Sigmoid colon (tissue), 4 donors: ENCODE measurements around the gene GPC6.

ENCODE experiments used
- POLR2A ChIP-seq, 2 donors: fragments of 450-650 bp; IDR thresholded peaks; one replicate each; pipeline ENCODE4 v1.6.1; 2016; ENCODE audit warnings: antibody characterized with exemption in 2 of 2, mild to moderate bottlenecking in 2 of 2, moderate library complexity in 2 of 2
- POLR2AphosphoS5 ChIP-seq, 4 donors: sonication (generic); formaldehyde crosslinking; IDR thresholded peaks; one replicate each; pipeline ENCODE4 v1.6.1; 2017; ENCODE audit warnings: antibody characterized with exemption in 4 of 4
- TF ChIP-seq, protein P1 (sequence below), 4 experiments: fragments of 450-650 bp in 3 of 4; fragments of 200-600 bp in 1 of 4; IDR thresholded peaks; one replicate each; pipeline ENCODE4 v1.5.1; 2016 to 2019; ENCODE audit warnings: antibody characterized with exemption in 4 of 4, mild to moderate bottlenecking in 3 of 4, moderate library complexity in 2 of 4

DNA sequence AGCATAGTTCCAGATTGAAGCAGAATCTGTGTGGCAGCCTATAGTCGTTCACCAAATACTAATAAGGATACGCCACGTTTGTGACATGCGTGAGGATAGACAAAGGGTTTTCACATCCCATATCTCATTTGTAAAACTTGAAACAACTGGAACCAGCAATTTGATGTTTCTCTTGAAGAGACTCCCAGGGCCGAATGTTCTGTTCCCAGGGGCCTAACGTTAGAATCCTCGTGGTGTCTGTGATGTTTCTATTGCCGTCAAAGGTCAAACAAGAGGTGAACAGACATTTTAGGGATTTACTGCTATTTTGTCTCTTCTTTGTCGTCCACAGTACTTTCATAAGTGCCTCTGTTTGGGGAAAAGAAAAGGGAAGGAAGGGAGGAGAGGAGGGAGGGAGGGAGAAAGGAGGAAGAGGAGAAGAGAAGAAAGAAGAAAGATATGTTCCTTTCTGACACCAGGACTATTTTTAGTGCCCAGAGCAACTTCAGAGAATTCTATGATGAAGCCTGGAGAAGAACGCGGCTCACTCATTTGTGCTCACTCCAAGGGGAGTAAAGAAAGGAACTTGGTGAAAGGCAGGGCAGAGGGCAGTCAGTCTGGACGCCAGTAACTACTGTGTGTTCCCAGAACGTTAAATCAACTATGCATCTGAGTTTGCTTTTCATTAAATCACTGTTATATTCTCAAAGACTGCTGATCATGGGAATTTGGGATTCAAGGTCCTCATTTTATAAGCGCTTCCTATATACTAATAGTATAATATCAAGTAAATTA is 1098.3 kb downstream of the GPC6 start:
- TF ChIP-seq, protein P1, sequence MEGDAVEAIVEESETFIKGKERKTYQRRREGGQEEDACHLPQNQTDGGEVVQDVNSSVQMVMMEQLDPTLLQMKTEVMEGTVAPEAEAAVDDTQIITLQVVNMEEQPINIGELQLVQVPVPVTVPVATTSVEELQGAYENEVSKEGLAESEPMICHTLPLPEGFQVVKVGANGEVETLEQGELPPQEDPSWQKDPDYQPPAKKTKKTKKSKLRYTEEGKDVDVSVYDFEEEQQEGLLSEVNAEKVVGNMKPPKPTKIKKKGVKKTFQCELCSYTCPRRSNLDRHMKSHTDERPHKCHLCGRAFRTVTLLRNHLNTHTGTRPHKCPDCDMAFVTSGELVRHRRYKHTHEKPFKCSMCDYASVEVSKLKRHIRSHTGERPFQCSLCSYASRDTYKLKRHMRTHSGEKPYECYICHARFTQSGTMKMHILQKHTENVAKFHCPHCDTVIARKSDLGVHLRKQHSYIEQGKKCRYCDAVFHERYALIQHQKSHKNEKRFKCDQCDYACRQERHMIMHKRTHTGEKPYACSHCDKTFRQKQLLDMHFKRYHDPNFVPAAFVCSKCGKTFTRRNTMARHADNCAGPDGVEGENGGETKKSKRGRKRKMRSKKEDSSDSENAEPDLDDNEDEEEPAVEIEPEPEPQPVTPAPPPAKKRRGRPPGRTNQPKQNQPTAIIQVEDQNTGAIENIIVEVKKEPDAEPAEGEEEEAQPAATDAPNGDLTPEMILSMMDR (IDR thresholded peaks at IDR 0.05), result no peak
- no peak for TF ChIP-seq POLR2A (IDR thresholded peaks at IDR 0.05)
- TF ChIP-seq POLR2AphosphoS5 (IDR thresholded peaks at IDR 0.05), result no peak
